GM19463 (cell line): ENCODE measurements around the gene MOB1A.
"Not testable (repeated sequence)": the region's sequence is repeated elsewhere in the genome, so short reads cannot be mapped to it uniquely, and the experiment has no call there.

Experiments used
- ATAC-seq: cut with Tn5 transposase; IDR thresholded peaks from one replicate; pipeline ENCODE4 v1.9.1; 2021; ENCODE audit warnings: mild to moderate bottlenecking, moderate library complexity; ENCODE audit not compliant: unreplicated experiment

Gene MOB1A

GRCh38 chr2:74178211-74179062 lies at the start of gene MOB1A:
Gene MOB1A (minus strand): TSS chr2:74178879. CDS start chr2:74178674, 205 bp downstream.
- ATAC-seq = peak; percentile 79

- ATAC-seq = no peak
These were observed 49.0 kb upstream of the MOB1A start for GRCh38 chr2:74227646-74228045.

- no peak for ATAC-seq
These were observed 48.1 kb upstream of the MOB1A start for GRCh38 chr2:74226648-74227213.

GRCh38 chr2:74225698-74226459 lies 47.2 kb upstream of the MOB1A start:
- ATAC-seq = no peak

GRCh38 chr2:74223941-74224770 lies 45.5 kb upstream of the MOB1A start:
- no peak for ATAC-seq

GRCh38 chr2:74222300-74222650 lies 43.6 kb upstream of the MOB1A start:
- no peak for ATAC-seq

- ATAC-seq = no peak
These were observed 43.1 kb upstream of the MOB1A start for GRCh38 chr2:74221604-74222299.

- ATAC-seq = no peak
These were observed 42.4 kb upstream of the MOB1A start for GRCh38 chr2:74221091-74221490.

GRCh38 chr2:74219846-74220486 lies 41.3 kb upstream of the MOB1A start:
- no peak for ATAC-seq

GRCh38 chr2:74216642-74217041 lies 38.0 kb upstream of the MOB1A start:
- no peak for ATAC-seq

GRCh38 chr2:74215771-74216170 lies 37.1 kb upstream of the MOB1A start:
- not testable (repeated sequence) for ATAC-seq

- no peak for ATAC-seq
These were observed 34.2 kb upstream of the MOB1A start for GRCh38 chr2:74212702-74213410.

- ATAC-seq = peak; percentile 87
These were observed 27.6 kb upstream of the MOB1A start for GRCh38 chr2:74206180-74206688.

- ATAC-seq = peak; percentile 43
These were observed 26.9 kb upstream of the MOB1A start for GRCh38 chr2:74205596-74205995.

- ATAC-seq = no peak
These were observed 26.4 kb upstream of the MOB1A start for GRCh38 chr2:74205113-74205512.

GRCh38 chr2:74204436-74204835 lies 25.8 kb upstream of the MOB1A start:
- ATAC-seq = no peak

- no peak for ATAC-seq
These were observed 22.9 kb upstream of the MOB1A start for GRCh38 chr2:74201596-74201995.

- no peak for ATAC-seq
These were observed 22.5 kb upstream of the MOB1A start for GRCh38 chr2:74201196-74201595.

GRCh38 chr2:74199871-74200305 lies 21.2 kb upstream of the MOB1A start:
- ATAC-seq = no peak
